Gastroesophageal sphincter (tissue), 3 donors: ENCODE results near the gene RBM47.

Experiments
- EP300 ChIP-seq: sonication (generic); formaldehyde crosslinking; IDR thresholded peaks from one replicate; pipeline ENCODE4 v1.6.1; 2017; ENCODE audit warnings: antibody characterized with exemption, mild to moderate bottlenecking
- POLR2A ChIP-seq, 2 donors: fragments of 450-650 bp; IDR thresholded peaks; one replicate each; pipeline ENCODE4 v1.6.1; 2017; ENCODE audit warnings: antibody characterized with exemption in 2 of 2, mild to moderate bottlenecking in 2 of 2, moderate library complexity in 1 of 2
- POLR2AphosphoS5 ChIP-seq: sonication (generic); formaldehyde crosslinking; IDR thresholded peaks from one replicate; pipeline ENCODE4 v1.6.1; 2017; ENCODE audit warnings: antibody characterized with exemption
- TF ChIP-seq, protein P1 (sequence below), 4 experiments: fragments of 200-600 bp in 2 of 4; fragments of 450-650 bp in 2 of 4; sonication (generic) in 1 of 4; IDR thresholded peaks; one replicate each; pipeline ENCODE4 v1.5.1; 2017 to 2019; ENCODE audit warnings: antibody characterized with exemption in 4 of 4, mild to moderate bottlenecking in 2 of 4, moderate library complexity in 2 of 4

DNA sequence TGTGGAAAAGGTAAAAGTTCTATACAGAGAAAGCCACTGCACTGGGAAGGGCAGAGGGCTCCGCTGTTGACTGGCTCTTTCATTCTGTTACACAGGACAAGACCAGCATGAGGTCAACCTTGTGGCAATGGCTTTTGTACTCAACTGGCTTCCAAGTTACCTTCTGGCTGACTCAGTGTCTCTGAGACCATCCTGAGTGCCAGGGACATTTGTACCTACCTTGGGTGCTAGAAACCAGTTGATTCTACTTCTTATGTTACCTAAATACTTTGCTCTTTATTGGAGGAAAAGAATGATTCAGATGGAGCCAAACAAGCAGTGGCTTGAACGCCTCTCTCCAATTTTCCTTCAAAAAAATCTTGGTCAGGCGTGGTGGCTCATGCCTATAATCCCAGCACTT is 123.2 kb downstream of the RBM47 start:
- TF ChIP-seq POLR2A (IDR thresholded peaks at IDR 0.05) (no peak), EP300 (no peak), POLR2AphosphoS5 (no peak)
- TF ChIP-seq, protein P1, sequence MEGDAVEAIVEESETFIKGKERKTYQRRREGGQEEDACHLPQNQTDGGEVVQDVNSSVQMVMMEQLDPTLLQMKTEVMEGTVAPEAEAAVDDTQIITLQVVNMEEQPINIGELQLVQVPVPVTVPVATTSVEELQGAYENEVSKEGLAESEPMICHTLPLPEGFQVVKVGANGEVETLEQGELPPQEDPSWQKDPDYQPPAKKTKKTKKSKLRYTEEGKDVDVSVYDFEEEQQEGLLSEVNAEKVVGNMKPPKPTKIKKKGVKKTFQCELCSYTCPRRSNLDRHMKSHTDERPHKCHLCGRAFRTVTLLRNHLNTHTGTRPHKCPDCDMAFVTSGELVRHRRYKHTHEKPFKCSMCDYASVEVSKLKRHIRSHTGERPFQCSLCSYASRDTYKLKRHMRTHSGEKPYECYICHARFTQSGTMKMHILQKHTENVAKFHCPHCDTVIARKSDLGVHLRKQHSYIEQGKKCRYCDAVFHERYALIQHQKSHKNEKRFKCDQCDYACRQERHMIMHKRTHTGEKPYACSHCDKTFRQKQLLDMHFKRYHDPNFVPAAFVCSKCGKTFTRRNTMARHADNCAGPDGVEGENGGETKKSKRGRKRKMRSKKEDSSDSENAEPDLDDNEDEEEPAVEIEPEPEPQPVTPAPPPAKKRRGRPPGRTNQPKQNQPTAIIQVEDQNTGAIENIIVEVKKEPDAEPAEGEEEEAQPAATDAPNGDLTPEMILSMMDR (IDR thresholded peaks at IDR 0.05) = no peak
